Measurements from ENCODE around the gene TRABD.

TRABD gene

DNA sequence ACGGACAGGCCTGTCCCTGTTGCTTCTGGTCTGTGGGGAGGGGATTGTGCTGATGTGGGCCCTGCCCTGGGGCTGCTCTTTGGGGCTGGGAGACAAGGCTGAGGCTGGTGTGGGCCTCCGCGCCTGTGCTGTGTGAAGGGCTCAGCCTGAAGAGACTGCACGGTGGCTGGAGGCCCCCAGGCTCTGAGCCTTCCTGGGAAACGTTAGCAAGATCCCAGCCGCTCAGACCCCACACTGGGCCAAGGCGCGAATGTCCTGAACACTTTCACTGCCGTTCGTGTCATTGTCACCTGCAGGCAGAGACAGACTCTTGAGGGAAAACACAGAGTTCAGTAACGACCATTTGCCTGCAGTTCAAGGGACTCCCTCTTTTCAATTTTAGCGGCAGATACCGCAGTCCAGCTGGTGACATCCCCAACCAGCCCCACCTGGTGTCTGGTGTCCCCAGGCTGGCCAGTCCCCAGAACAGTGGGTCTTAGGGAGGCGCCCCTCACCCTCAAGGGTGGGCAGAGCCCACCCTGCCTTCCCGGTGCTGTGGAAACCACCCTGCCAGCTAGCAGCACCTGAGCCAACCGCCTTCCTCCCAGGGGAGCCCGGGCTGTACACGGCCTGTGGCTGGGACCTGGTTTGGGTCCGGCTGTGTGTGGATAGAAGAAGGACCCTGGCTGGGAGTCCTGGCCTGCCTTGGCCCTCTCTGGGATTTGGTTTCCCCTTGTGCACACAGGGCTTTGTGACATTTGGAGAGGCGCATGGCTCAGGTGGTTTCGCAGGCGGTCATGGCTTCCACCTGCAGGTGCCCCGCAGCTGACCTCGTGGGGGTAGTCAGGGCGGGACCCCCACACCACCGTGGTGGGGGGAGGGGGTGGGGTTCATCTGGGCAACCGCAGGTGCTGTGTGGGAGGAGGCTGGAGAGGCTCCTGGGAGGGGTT lies 9.5 kb upstream of the TRABD start:
- DNase-seq = no peak

- DNase-seq = no peak
Measured at GRCh38 chr22:50176850-50177536, 8.7 kb upstream of the TRABD start.

DNA sequence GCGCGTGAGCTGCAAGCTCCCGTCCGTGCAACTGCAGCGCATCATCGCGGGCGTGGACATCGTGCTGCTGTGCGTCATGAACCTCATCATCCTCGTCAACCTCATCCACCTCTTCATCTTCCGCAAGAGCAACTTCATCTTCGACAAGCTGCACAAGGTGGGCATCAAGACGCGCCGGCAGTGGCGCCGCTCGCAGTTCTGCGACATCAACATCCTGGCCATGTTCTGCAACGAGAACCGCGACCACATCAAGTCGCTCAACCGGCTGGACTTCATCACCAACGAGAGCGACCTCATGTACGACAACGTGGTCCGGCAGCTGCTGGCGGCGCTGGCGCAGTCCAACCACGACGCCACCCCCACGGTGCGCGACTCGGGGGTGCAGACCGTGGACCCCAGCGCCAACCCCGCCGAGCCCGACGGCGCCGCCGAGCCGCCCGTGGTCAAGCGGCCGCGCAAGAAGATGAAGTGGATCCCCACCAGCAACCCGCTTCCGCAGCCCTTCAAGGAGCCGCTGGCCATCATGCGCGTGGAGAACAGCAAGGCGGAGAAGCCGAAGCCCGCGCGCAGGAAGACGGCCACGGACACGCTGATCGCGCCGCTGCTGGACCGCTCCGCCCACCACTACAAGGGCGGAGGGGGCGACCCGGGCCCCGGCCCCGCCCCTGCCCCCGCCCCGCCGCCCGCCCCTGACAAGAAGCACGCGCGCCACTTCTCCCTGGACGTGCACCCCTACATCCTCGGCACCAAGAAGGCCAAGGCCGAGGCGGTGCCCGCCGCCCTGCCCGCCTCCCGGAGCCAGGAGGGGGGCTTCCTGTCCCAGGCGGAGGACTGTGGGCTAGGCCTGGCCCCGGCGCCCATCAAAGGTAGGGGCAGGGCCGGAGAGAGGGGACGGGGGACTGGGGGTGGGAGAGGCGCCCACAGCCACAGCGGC lies 7.9 kb upstream of the TRABD start:
- DNase-seq = no peak

GRCh38 chr22:50178471-50178864 lies 7.2 kb upstream of the TRABD start:
- no peak for DNase-seq

- no peak for DNase-seq
Measured at GRCh38 chr22:50178871-50179869, 6.5 kb upstream of the TRABD start.

DNA sequence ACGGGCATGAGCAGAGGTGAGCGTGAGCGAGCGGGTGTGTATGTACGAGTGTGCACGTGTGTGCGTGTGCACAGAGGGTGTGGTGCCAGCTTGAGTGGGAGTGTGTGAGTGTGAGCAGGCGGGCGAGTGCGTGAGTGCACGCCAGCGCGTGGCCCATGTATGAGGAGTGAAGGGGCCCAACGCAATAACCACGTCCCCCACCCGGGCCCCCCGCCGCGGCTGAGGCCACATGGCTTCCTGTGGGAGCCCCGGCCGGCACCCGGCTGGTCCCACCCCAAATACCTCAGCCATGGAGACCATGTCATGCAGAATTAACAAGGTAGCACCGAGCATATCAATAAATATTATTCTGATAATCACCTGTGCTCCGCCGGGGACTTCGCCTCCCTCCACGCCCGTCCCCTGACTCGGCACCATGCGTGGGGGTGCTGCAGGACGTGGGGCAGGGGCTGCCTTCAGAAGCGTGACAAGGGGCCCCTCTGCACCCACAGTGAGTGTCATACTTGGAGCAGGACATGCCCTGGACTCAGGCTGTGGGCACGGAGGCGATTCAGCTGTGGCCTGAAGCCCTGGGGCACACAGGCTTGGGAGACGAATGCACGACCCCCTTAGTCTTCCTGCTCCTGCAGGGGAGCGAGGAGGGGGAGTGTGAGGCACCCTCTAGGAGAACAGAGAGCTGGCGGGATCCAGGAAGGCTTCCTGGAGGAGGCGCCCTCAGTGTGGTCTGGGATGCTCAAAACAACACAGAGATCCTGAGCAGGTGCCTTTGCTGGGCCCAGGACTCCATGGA lies 5.6 kb upstream of the TRABD start:
- DNase-seq = no peak

DNA sequence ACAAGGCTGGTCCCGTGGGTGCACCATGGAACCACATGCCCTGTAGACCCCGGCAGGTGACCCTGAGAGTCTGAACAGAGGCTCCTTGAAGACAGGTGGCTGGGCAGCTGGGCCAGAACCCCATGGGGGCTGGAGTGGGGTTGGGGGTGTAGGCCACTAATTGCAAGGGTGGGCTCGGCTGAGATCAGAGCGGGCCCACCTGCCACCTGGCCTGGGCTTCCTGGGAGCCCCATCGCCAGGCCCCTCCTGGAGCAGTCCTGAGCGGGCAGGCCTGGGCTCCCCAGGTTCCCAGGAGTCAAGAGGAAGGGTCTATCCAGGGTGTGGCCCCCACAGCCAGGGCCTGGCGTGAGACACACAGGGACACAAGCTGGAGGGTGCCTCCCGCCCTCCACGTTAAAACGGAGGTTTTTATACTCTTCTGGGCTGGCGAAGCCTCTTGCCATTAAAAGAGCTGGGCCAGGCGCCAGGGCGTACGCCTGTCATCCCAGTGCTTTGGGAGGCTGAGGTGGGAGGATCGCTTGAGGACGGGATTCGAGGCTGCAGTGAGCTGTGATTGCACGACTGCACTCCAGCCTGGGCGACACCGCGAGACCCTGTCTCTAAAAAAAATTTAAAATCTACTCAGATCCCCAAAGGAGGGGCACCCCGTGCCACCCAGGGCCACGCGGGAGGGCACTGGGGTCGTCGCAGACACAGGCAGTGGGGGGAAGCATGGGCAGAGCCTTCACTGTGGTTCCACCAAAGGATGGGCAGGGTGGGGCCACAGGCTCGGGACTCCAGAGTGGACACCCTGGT lies 4.8 kb upstream of the TRABD start:
- DNase-seq = no peak

DNA sequence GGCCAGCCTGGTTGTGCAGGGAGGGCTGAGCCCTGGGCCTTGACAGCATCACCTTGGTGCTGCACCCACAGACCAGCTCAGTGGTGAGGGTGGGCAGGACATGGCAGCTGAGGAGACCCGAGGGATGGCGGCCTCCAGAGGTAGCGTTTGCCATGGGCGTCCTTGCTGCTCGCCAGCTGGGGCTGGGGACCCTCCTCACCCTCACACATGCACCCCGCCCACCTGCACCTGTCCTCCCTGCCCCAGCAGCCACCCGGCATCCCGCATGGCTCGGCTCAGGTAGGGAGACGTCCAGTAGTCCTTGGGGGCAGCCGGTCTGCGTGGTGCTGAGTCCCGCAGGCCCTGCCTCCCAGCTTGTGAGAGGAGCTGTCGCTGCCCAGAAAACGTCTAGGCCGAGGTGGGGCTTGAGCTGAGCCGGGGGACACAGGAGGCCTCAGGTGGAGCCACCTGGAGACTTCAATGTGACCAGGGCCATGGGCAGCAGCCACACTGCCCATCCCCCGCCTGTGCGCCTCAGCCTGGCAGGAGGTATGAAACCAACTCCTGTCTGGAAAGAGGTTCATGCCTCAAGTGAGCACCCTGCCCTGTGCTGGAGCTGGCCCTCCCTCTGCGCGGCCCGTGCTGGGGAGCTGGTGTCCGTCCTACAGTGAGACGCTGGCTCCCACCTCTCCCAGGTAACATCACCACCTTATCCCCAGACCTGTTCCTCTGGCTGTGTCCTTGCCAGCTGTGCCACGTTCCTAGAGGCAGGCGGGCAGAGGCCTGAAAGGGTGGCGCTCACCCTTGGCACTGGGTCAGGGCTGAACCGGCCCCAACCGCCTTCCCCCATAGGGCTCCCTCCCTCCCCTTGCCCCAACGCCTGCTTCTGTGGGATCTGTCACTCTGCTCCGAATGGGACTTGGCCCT lies 3.3 kb upstream of the TRABD start:
- no peak for DNase-seq

- DNase-seq = no peak
Measured at GRCh38 chr22:50183141-50183971, 2.4 kb upstream of the TRABD start.

- no peak for DNase-seq
Measured at GRCh38 chr22:50184004-50184901, 1.5 kb upstream of the TRABD start.

- no peak for DNase-seq
Measured at GRCh38 chr22:50184902-50185374, 775 bp upstream of the TRABD start.

GRCh38 chr22:50186181-50186714 lies 535 bp downstream of the TRABD start:
- no peak for DNase-seq

DNA sequence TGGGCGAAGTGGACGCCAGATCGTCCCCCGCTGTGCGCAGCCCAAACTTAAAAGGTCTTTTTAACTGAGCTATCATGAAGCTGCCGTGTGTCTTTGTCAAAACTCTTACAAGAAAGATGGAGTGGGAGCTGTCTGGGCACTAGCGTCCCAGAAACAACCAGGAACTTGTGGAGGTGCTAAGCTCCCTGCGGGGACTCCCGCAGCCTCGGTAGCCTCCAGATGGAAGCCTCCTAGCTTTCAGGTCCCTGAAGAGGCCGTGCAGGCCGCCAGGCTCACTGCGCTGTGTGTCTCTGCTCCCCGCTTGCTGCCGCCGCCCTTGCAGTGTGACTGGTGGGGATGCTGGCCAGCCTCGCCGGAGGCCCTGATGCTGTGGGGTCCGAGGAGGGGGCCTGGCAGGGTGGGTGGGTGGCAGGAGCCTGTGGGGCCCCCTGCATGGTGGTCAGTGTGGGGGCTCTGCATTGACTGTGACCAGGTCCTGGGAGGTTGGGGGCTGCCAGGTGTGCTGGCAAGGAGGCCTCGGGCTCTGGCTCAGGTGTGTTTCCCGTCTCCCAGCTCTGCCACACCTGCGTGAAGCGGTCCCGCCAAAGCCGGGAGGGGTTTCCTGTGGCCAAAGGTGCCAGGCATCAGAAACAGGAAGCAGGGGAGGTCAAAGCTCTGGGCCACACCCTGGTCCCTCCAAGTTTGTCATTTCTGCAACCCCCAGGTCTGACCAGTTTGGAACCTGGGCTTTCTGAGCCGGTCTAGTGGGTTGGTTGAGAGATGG lies 1.2 kb downstream of the TRABD start:
- no peak for DNase-seq

DNA sequence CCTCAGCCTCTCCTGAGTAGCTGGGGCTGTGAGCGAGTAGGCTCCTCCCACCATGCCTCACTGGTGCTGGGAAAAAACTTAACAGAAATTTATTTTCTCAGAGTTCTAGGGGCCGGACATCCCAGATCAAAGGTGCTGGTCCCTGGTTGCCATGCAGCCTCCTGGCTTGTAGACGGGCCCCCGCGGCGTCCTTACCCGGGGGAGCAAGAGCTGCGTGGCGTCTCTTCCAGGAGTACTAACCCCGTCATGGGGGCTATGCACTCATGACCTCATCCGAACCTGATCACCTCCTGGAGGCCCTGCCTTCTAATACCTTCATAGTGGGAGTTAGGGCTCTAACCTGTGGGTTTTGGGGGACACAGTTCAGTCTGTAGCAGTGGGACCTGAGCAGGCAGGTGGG lies 2.6 kb downstream of the TRABD start:
- DNase-seq = no peak

- DNase-seq = no peak
Measured at GRCh38 chr22:50189184-50189848, 3.6 kb downstream of the TRABD start.

Data from NCI-H146 (cell line).